ENCODE results near the gene TRH. TPM values are rescaled to one million over a fixed set of nuclear protein-coding genes. Genes with fewer than 3 reads are reported as not detected.

The TRH gene
- not detected in 3 replicates for total RNA-seq
- long read RNA-seq, partial matches to known transcripts, result 0 of 1 reads
- long read RNA-seq, other reads (novel, unspliced or antisense), result 0 of 1 reads

GRCh38 chr3:129974564-129974832 is at the start of gene TRH:
TRH (plus strand) TSS chr3:129974720; CDS start chr3:129975817, 1,097 bp downstream.
- no peak for TF ChIP-seq CTCF (IDR thresholded peaks at IDR 0.05)
- H3K27ac Mint-ChIP-seq (ENCODE audit: unreplicated experiment), result no peak within 1 kb of the TSS
- H3K27me3 Mint-ChIP-seq (ENCODE audit: low read depth), result peaks cover 72% of the 10 kb centered on the region
- H3K9me3 Mint-ChIP-seq (ENCODE audit: low read depth), result no peaks in the 10 kb centered on the region
- peaks cover 11% of the 10 kb centered on the region for H3K4me1 Mint-ChIP-seq (ENCODE audit: low read depth)
- H3K4me3 Mint-ChIP-seq (ENCODE audit: unreplicated experiment), result peak within 1 kb of the TSS; percentile 55
- DNase-seq (ENCODE audit: low spot score), result no peak
- peaks cover 1% of the 10 kb centered on the region for H3K36me3 Mint-ChIP-seq (ENCODE audit: low read depth)

GRCh38 chr3:129927072-129927471 is 47.4 kb upstream of the TRH start:
- Mint-ChIP-seq H3K36me3 (ENCODE audit: low read depth) (peaks cover 6% of the 10 kb centered on the region), H3K4me1 (ENCODE audit: low read depth) (no peaks in the 10 kb centered on the region), H3K4me3 (ENCODE audit: unreplicated experiment) (no peak overlapping the region), H3K27ac (ENCODE audit: unreplicated experiment) (no peak overlapping the region), H3K9me3 (ENCODE audit: low read depth) (peaks cover 24% of the 10 kb centered on the region), H3K27me3 (ENCODE audit: low read depth) (peaks cover 1% of the 10 kb centered on the region)
- no peak for TF ChIP-seq CTCF (IDR thresholded peaks at IDR 0.05)
- no peak for DNase-seq (ENCODE audit: low spot score)

GRCh38 chr3:129929383-129929782 is 45.1 kb upstream of the TRH start:
- H3K27me3 Mint-ChIP-seq (ENCODE audit: low read depth), result peaks cover 1% of the 10 kb centered on the region
- H3K9me3 Mint-ChIP-seq (ENCODE audit: low read depth), result peaks cover 16% of the 10 kb centered on the region

GRCh38 chr3:129933471-129933870 is 41.0 kb upstream of the TRH start:
- Mint-ChIP-seq H3K27ac (ENCODE audit: unreplicated experiment) (no peak overlapping the region), H3K4me1 (ENCODE audit: low read depth) (peaks cover 4% of the 10 kb centered on the region), H3K36me3 (ENCODE audit: low read depth) (peaks cover 5% of the 10 kb centered on the region), H3K9me3 (ENCODE audit: low read depth) (peaks cover 12% of the 10 kb centered on the region), H3K27me3 (ENCODE audit: low read depth) (no peaks in the 10 kb centered on the region), H3K4me3 (ENCODE audit: unreplicated experiment) (no peak overlapping the region)
- TF ChIP-seq CTCF (IDR thresholded peaks at IDR 0.05), result no peak
- DNase-seq (ENCODE audit: low spot score), result no peak

More at GRCh38 chr3:129929383-129929782, 45.1 kb upstream of the TRH start:
- peaks cover 3% of the 10 kb centered on the region for H3K4me1 Mint-ChIP-seq (ENCODE audit: low read depth)
- H3K4me3 Mint-ChIP-seq (ENCODE audit: unreplicated experiment), result no peak overlapping the region
- no peak for TF ChIP-seq CTCF (IDR thresholded peaks at IDR 0.05)
- DNase-seq (ENCODE audit: low spot score), result no peak
- no peak overlapping the region for H3K27ac Mint-ChIP-seq (ENCODE audit: unreplicated experiment)
- peaks cover 6% of the 10 kb centered on the region for H3K36me3 Mint-ChIP-seq (ENCODE audit: low read depth)

GRCh38 chr3:129934234-129935123 is 40.0 kb upstream of the TRH start:
- Mint-ChIP-seq H3K27me3 (ENCODE audit: low read depth) (no peaks in the 10 kb centered on the region), H3K4me1 (ENCODE audit: low read depth) (peaks cover 4% of the 10 kb centered on the region), H3K36me3 (ENCODE audit: low read depth) (peaks cover 2% of the 10 kb centered on the region), H3K27ac (ENCODE audit: unreplicated experiment) (no peak overlapping the region), H3K4me3 (ENCODE audit: unreplicated experiment) (peak overlapping the region; percentile 24), H3K9me3 (ENCODE audit: low read depth) (peaks cover 8% of the 10 kb centered on the region)
- DNase-seq (ENCODE audit: low spot score), result no peak
- TF ChIP-seq CTCF (IDR thresholded peaks at IDR 0.05), result peak; percentile 98
